Measurements from ENCODE around the gene PGC.

DNA sequence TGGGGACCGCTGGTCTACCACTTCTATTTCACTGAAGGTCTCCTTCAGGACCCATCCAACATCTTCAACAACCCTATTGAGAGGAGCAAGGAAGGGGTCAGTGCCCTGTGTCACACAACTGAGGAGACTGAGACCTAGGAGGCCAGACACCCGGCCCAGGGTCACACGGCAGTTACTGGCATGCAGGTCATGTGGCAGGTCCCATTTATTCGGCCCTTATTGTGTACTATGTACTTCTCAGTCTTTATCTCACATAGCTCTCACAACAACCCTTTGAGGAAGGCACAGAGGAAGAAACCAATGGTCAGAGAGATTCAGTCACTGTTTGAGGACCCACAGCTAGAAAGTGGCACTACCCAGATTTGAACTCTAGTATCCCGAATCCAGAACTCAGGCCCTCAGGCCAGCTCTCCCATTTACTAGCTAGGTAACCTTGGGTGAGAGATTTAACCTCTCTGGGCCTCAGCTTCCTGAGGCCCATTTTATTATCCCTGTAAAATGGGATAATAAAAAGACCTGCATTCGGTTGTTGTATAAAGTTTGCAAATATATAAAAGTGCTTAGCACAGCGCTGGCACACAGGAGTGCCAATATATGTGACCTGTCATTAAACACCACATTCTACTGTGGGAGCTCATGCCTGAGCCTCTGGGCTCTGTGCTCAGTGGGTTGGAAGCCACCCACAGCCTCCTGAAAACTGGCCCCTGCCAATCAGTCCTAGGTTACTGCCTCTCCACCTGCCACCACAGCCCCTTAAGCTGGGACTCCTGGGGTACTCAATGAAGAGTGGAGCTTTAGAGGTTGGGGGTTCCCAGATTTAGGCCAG, 27.5 kb downstream of the PGC start:
- TF ChIP-seq, protein P1, sequence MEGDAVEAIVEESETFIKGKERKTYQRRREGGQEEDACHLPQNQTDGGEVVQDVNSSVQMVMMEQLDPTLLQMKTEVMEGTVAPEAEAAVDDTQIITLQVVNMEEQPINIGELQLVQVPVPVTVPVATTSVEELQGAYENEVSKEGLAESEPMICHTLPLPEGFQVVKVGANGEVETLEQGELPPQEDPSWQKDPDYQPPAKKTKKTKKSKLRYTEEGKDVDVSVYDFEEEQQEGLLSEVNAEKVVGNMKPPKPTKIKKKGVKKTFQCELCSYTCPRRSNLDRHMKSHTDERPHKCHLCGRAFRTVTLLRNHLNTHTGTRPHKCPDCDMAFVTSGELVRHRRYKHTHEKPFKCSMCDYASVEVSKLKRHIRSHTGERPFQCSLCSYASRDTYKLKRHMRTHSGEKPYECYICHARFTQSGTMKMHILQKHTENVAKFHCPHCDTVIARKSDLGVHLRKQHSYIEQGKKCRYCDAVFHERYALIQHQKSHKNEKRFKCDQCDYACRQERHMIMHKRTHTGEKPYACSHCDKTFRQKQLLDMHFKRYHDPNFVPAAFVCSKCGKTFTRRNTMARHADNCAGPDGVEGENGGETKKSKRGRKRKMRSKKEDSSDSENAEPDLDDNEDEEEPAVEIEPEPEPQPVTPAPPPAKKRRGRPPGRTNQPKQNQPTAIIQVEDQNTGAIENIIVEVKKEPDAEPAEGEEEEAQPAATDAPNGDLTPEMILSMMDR (IDR thresholded peaks at IDR 0.05): no peak
- TF ChIP-seq EZH2 (IDR thresholded peaks at IDR 0.05; ENCODE audit: borderline replicate concordance, insufficient read depth, low read depth, low read length, poor library complexity, severe bottlenecking): no peak
